Gastroesophageal sphincter (tissue), 3 donors: ENCODE data around the gene KPTN.

ENCODE experiments used
- CTCF ChIP-seq, 4 experiments: fragments of 200-600 bp in 2 of 4; fragments of 450-650 bp in 2 of 4; sonication (generic) in 1 of 4; IDR thresholded peaks; one replicate each; pipeline ENCODE4 v1.5.1; 2017 to 2019; ENCODE audit warnings: antibody characterized with exemption in 4 of 4, mild to moderate bottlenecking in 2 of 4, moderate library complexity in 2 of 4
- POLR2AphosphoS5 ChIP-seq: sonication (generic); formaldehyde crosslinking; IDR thresholded peaks from one replicate; pipeline ENCODE4 v1.6.1; 2017; ENCODE audit warnings: antibody characterized with exemption

GRCh38 chr19:47518854-47519253 lies 34.8 kb upstream of the KPTN start:
- TF ChIP-seq POLR2AphosphoS5 (no peak), CTCF (IDR thresholded peaks at IDR 0.05) (no peak)
